HG03460 (cell line): ENCODE measurements around the gene DZIP1.
"Not testable (repeated sequence)": the region's sequence is repeated elsewhere in the genome, so short reads cannot be mapped to it uniquely, and the experiment has no call there.

ENCODE experiments used
- ATAC-seq: cut with Tn5 transposase; IDR thresholded peaks from one replicate; pipeline ENCODE4 v1.9.1; 2021; ENCODE audit not compliant: unreplicated experiment

The DZIP1 gene

DNA sequence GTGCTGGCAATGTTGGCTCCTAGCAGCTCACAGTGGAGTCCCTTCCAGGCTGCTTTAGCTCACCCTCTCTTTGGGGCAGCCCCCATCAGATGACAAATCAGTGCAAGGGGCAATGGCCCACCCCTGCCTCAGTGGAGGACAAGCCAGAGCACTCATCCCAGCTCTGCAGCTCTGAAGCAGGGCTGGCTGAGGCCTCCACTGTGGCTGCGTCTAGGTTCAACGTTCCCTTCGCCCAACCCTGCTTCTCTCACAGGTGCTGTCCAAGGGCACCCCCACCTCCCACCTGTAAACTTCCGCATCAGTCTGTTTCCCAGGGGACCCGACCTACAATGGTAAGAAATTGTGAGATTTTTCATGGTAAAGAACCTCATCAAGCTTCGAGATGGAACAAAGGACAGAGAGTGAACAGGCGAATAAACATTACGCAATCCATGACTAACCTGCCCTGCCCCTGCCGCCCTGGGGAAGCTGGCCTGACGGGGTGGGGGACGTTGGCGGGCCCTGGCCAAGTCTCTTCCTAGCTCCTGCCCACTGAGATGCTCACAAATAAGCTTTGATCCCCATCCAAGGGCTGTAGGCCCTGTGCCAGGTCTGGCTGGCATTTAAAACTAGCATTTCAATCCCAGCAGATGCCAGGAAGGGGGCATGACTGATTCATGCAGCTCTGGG lies 40.5 kb downstream of the DZIP1 start:
- ATAC-seq = no peak

DNA sequence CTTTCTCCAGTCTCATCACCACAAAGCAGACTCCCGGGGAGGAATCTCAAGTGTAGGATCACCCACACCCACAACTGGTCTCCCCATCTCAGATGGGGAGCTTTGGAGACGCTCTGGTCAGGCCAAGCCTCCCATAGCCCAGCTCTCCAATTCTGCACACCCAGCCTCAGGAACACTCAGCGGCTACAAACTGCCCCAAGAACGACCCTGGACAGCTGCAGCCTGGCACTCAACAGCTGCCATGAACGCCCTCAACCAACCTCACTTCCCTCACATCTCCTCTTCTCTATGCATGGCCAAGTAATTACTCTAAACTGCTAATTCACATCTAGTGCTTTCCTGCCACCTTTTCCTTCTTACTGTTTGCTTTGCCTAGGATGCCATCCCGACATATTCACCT lies 42.6 kb downstream of the DZIP1 start:
- no peak for ATAC-seq

DNA sequence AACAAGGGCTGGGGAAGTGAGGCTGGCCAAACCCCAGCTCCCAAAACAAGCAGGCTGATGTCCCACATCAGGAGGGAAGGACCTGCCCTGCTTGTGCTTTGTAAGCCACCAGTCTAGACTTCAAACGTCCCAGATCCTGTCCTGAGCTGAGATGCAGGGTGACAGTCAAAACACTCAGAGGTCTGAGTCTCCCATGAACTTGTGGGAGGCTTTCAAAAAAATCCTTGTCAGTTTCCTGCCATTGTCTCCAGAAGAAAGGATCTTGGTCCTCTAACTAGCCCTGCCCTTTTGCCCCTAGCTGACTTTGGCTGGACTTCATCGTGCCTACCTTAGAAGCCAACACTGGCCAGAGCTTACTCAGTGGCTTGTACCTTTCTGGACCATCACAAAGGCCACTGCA lies 43.3 kb downstream of the DZIP1 start:
- no peak for ATAC-seq

DNA sequence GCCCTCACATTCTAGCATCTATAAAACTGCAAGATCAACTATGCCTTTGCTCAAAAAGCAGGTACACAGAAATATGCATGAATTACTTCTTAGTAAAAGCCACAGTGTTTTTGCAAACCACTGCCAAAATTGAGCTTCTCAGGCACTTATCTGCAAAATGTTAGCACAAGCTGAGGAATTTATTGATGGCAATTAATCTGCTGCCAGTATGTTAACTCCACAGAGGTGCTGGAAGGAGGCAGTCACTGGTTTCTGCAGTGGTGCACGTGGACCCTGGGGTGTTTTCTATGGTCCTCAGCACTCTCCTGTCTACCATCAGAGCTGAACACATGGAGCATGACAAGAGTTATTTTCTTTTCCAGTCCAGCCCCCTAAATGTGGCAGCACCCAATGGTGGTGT lies 47.8 kb downstream of the DZIP1 start:
- ATAC-seq = no peak

DNA sequence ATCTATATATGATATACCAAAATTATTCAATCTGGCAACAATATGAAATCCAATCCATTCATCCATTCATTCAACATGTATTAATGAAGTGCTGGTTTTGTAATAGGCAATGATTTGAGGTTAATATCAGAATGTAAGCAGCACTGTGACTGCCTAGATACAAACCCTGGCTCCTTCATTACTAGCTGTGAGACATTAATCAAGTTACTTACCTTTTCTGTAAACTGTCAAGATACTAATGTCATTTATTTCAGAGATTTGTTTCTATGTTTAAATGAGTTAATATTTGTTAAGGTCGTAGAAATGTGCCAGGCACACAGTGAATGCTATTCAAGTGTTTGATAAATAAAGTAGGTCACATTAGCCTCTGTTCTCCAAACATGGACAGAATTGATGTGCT lies 51.0 kb downstream of the DZIP1 start:
- no peak for ATAC-seq

DNA sequence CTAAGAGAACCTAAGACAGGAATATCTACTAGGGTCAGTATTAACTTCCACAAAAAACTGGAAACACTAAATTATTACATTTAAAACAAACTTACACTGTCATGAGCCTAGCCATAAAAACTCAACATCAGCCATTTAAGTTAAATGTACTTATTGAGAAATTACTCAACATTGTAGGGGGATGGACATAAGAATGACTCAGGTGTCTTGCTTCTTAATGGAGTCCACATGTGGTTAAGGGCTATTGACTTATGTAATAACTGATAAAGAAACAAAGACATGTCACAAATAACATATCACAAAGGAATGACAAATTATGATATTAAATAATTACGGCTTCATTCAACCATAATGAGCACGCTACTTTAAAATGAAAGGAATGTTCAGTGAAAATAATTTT lies 55.8 kb downstream of the DZIP1 start:
- ATAC-seq = no peak

DNA sequence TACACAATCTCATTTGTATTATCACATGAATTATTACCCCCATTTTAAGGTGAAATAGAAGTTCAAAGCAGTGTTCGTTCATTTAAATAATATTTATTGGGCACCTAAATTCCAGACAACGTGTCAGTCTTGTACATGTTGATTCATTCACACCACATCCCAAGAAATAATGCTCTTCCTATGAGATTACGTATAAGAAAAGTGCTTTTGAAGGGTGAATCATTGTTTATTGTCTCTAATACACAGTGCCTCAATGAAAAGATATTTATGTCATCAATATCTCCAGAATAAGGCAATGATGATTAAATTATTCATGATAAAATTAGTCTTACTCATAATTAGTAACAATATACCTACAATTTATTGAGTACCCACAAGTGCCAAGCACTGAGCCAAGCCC lies 56.4 kb downstream of the DZIP1 start:
- ATAC-seq = no peak

DNA sequence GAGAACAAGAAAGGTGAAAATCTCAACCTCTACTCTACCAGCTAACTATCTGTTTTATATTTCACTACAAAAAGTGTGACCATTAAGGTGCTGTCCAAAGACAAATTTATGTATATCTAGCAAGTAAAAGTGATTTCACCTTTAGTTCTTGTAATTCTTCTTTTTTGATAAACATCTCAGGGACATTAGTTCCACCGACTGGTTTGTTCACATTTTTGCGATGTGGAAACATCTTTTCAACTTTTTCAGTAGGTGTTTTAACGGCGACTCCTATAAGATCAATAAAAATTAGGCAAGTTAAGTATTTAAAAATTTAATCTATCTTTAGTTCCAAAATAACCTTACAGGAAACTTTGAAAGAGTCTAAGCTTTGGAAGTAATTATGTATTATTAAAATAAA lies 58.6 kb downstream of the DZIP1 start:
- ATAC-seq = no peak

DNA sequence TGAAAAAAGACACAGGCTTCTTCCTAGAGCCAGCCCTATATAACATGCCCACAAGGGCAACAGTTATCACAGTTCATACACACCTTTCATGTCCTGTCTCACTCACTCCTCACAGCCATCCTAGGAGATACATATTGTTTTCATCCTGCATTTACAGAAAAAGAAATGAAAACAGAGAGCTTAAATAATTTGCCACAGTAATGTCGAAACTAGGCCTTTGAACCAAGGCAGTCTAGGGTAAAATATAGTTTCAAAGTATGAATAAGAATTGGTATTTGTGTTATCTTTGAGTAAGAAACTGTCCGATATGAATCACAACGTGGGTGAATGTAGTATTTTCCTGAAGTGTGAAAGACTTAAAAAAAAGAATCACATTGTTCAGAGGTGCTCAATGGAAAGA lies 65.2 kb downstream of the DZIP1 start:
- peak; percentile 87 for ATAC-seq

DNA sequence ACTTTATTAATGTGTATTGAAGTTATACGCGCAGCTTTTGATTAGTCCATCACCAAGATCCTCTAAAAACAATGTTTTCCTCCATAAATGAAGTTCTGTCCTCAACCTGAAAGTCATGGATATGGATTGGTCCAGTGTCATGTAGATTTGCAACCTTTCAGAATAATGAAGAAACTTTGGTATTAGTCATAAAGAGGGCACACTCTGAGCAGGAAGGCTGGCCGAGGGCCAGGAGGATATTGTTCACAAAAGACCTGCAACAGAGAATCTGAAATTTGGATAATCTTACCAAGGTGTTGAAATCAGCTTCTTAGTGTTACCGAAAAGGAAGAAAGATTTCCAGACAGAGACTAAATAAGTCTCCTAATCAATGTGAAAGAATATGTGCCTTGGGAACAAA lies 71.3 kb downstream of the DZIP1 start:
- no peak for ATAC-seq

DNA sequence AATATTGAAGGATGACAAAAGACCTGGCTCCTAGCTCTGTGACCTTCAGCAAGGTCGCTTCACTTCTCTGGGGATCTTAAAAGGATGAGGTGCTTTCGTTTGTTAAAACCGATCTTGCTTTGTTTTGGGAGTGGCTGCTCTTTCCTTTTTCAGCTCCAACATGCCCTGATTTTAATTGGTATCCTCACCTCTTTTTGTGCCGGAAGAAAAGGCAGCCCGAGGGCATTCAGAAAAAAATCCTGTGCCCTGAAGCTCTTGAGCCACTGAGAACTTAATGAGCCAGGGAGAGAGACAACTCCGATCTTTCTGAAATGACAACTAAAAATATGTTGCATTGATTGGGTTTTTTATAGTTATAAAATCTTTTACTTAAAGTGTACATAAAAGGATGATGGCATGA lies 72.6 kb downstream of the DZIP1 start:
- no peak for ATAC-seq

DNA sequence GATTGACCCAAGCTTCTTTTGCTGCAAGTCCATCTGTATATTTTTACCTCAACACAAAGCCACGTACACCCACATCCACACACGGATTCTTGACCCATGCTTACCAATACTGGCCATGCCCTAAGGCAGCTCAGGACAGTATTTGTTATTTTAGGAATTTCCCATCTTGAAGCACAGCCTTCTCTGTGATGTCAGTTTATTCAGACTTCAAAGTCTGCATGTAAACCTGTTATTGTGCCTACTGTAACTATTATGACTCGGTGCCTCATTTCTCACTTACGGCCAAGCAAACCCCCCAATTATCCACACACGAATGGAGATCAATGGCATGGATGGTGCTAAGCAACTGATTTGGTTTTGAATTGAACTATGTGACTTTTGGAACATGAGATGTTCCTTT lies 74.5 kb downstream of the DZIP1 start:
- no peak for ATAC-seq

DNA sequence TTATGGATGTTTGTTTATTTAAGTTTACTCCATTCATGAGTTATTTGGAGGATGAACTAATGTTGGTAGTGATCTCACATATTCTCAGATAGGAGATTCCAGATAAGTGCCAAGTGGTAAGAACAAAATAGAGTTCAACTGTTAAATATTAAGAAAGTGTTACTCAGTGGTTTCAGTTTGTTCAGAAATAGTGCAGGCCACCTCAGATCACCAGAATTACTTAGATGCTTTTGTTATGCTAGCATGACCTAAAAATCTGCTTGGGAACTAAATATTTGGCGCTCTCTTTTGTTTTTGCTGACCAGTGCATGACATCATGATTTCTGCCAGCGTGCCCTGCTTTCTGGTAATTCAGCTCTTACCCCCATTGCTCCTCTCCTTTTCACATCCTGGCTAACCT lies 76.4 kb downstream of the DZIP1 start:
- ATAC-seq = no peak

DNA sequence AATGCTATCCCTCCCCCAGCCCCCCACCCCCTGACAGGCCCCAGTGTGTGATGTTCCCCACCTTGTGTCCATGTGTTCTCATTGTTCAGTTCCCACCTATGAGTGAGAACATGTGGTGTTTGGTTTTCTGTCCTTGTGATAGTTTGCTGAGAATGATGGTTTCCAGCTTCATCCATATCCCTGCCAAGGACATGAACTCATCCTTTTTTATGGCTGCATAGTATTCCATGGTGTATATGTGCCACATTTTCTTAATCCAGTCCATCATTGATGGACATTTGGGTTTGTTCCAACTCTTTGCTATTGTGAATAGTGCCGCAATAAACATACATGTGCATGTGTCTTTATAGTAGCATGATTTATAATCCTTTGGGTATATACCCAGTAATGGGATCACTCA lies 78.7 kb downstream of the DZIP1 start:
- ATAC-seq = not testable (repeated sequence)

DNA sequence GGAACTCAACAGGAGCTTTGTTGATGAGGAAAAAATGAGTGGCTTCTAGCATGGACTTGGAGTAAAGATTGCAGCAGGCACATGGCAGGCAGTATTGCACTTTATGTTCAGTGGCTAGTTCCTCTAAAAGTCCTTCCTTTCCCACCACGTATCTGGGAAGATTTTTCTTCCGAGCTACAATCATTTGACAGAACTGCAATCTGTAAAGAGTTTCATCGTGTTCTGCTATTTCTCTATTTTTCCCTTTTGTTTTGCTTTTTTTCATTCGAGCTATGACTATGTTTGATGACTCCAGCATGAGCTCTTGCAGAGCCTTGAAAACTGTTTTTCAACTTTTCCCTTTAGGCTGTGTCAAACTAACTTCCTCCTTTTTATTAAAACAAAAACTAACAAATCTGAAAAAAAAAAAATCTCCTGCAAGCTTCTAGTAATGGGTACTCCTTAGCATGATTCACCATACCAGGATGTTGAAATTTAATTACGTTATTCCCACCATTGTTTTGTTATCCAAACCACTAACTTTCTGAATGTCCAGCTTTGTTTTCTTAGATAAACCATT lies 79.7 kb downstream of the DZIP1 start:
- no peak for ATAC-seq

DNA sequence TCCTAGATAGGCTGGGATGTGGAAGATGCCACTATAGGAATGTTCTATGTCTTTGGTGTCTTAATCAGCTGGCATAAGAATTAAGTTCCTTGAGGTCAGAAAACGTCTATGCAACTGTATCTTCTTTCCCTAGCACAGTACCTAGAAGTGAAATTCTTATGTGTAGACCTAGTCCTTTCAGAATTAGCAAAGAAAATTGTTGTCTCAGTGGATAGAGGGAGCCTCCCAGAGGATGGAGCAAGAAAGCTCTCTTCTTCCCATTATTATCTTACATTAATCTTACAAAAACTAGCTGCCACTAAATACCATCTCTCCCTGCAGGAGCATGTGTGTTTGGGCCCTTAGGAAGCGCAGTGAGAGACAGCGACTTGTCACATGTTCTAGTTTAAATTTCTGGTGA lies 80.4 kb downstream of the DZIP1 start:
- no peak for ATAC-seq

DNA sequence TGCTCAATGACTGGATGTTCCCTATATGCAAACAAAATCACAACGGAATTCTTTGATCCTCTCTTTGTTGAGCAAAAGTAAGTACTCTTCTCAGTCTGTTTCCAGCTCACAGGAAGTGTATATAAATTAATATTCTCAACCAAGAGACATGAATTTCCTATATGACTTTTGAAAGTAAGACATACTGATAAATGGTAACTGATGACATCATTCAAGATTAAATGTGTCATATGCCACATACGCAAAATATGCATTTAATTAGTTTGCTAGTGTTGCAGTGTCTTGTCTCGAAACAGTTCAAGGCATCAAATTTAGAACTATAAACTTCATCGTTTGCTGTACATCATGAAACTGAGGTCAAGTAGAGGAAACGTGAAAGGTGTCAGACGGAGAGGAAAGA lies 84.1 kb downstream of the DZIP1 start:
- ATAC-seq = no peak

DNA sequence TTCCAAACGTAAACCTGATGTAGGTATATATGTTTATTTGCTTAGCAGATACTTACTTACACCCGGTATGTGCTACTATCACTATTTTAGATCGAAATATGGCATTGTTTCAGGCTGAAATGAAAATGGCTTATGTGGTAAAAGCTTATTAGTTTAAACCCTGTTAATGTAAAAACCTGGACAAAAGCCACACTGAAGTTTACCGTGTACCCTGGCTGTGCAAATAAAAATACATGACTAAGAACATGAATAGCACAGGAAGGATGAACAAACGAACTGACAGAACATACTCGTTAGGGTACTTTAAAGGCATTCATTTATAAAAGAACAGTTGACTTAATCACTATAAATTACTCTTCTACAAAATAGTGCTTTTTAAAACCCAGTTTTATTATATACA lies 85.4 kb downstream of the DZIP1 start:
- ATAC-seq = no peak

DNA sequence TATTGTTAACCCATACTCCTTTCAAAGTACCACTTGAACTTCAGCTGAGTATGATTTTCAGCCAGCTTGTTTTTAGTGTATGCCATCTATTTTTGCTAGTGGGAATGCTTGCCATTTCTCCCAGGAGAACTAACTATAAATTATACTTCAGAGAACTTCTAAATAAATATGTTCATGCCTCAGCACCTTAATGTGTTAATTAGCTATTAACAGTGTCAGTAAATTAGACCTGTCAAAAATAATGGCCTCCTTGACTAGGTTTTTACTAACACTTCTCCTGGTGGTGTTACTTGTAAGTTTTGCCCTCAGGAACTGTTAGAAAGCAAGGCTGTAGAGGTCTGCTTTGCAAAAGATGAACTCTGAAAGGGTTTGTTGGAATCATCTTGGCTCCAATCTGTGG lies 87.5 kb downstream of the DZIP1 start:
- ATAC-seq = no peak

DNA sequence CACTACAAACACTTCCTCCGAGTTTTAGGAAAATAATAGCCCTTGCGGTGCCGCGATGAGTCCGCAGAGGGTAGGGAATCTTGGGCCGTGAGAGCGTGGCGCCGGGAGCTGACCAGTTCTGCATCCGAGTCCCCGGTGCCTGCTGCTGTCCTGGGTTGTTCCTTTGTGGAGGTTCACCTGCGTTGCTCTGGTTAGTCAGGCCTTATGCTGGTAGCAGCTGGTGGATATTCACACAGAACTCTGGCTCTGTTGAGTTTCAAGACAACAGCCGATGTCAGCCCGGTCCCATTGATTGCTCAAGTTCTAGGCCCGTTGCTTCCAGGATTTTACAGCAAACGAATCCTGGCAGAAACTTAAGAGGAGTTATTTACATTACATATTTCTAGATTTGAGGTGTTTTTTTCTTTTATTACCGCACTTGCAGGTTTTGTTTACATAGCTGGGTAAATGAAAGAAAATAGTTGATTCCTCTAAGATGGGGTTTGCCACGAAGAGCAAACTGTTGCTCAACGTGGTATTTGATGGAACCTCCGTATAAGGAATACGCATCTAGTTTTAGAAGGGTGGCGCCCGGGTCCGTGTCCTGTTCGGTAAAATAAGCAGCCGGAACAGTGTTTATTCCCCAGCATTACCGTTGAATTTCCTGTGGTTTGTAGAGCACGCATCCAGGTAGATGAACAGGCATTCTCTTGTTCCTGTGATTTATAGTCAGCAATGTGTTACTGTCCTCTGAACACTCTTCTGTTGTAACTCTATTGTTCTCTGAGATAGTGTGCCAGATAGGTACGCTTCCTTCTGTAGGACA lies 90.7 kb downstream of the DZIP1 start:
- ATAC-seq = no peak

DNA sequence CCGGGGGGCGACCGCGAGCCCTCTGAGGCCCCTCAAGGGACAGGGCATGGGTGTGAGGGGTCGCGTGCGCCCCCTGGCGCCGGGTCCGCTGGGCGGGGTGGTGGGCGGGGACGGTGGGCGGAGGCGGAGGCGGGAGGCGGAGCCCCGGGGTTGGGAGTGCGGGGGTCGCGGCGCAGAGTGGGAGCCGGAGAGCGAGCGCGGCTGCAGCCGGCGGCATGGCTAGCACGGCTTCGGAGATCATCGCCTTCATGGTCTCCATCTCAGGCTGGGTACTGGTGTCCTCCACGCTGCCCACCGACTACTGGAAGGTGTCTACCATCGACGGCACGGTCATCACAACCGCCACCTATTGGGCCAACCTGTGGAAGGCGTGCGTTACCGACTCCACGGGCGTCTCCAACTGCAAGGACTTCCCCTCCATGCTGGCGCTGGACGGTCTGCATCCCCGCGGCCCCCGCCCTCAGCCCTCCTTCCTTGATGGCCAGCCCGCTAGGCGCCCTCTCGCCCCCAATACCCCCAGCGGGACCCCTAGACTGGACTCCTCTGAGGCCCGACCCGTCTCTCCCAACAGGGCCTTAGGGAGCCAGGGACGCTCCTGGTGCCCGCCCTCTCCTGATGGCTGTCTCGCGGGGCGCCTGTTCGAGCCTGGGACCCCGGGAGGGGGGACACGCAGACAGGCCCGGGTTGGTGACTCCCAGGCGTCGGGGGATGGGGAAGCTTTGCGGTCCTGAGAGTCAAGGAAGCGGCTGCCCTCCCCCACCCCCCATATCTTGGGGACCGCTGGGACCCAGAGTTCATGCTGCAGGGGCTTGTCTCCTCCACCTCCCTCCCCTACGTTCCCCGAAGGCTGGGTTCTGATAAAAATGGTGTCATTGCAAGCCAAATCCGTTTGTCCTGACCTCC lies 91.7 kb downstream of the DZIP1 start, which contains the start of gene CLDN10:
Gene CLDN10, plus strand, starts transcription at position 182 of the 903 bp plus-strand sequence. Its CDS starts 34 bp downstream, at position 216.
- peak; percentile 44 for ATAC-seq
